Hepatocyte (in vitro differentiated cells): ENCODE measurements around the gene IFT122. TPM values are rescaled to one million over a fixed set of nuclear protein-coding genes. Genes with fewer than 3 reads are reported as not detected.

Experiments used
- DNase-seq: peaks from one replicate; pipeline ENCODE4 v3.0.0-alpha.2; 2016; ENCODE audit warnings: low spot score
- H2AFZ ChIP-seq: fragments of 200-600 bp; sonication (generic); 2 replicates; pipeline ENCODE4 v1.6.0; 2016; ENCODE audit warnings: antibody characterized with exemption, mild to moderate bottlenecking
- H3K27ac ChIP-seq: fragments of 200-600 bp; sonication (generic); 2 replicates; pipeline ENCODE4 v1.5.1; 2016; ENCODE audit warnings: mild to moderate bottlenecking
- H3K27me3 ChIP-seq: fragments of 200-600 bp; sonication (generic); 2 replicates; pipeline ENCODE4 v1.6.1; 2016
- H3K36me3 ChIP-seq: fragments of 200-600 bp; sonication (generic); replicated peaks from 2 replicates; pipeline ENCODE4 v1.5.1; 2016; ENCODE audit warnings: low read depth; ENCODE audit not compliant: insufficient read depth
- H3K4me1 ChIP-seq: fragments of 200-600 bp; sonication (generic); 2 replicates; pipeline ENCODE4 v1.5.1; 2016; ENCODE audit warnings: mild to moderate bottlenecking, moderate library complexity; ENCODE audit not compliant: insufficient read depth
- H3K4me2 ChIP-seq: fragments of 200-600 bp; sonication (generic); 2 replicates; pipeline ENCODE4 v1.6.0; 2016
- H3K4me3 ChIP-seq: fragments of 200-600 bp; sonication (generic); 2 replicates; pipeline ENCODE4 v1.5.1; 2016; ENCODE audit warnings: mild to moderate bottlenecking
- H3K79me2 ChIP-seq: fragments of 200-600 bp; sonication (generic); 2 replicates; pipeline ENCODE4 v1.6.0; 2017; ENCODE audit warnings: mild to moderate bottlenecking
- H3K9me2 ChIP-seq: fragments of 200-600 bp; sonication (generic); replicated peaks from 2 replicates; pipeline ENCODE4 v1.6.0; 2017; ENCODE audit warnings: mild to moderate bottlenecking; ENCODE audit not compliant: insufficient read depth
- H3K9me3 ChIP-seq: fragments of 200-600 bp; sonication (generic); 2 replicates; pipeline ENCODE4 v1.5.1; 2016; ENCODE audit warnings: low read depth, mild to moderate bottlenecking
- H4K20me1 ChIP-seq: fragments of 200-600 bp; sonication (generic); 2 replicates; pipeline ENCODE4 v1.6.0; 2016; ENCODE audit warnings: mild to moderate bottlenecking; ENCODE audit not compliant: insufficient read depth, poor library complexity, severe bottlenecking
- EZH2 ChIP-seq: fragments of 200-600 bp; sonication (generic); IDR thresholded peaks from 2 replicates; pipeline ENCODE4 v1.6.1; 2016; ENCODE audit warnings: antibody characterized with exemption, mild to moderate bottlenecking, borderline replicate concordance
- EZH2phosphoT487 ChIP-seq: fragments of 200-600 bp; sonication (generic); IDR thresholded peaks from one replicate; pipeline ENCODE4 v1.6.1; 2018; ENCODE audit warnings: antibody characterized with exemption, mild to moderate bottlenecking, low read depth, moderate library complexity; ENCODE audit not compliant: unreplicated experiment, severe bottlenecking
- WGBS: methylation state at CpG from one replicate; pipeline ENCODE4 v1.1.6; 2016; ENCODE audit warnings: low lambda C conversion rate; ENCODE audit errors: missing lambda C conversion rate; 5-methylcytosine and 5-hydroxymethylcytosine counted together
- polyA plus RNA-seq: library from polyadenylated mRNA; unstranded; fragments of >200 nt; fragmentation: Nextera tagmentation; extraction: Ambion mirVana; gene quantifications from 2 replicates; pipeline ENCODE4 v1.2.1, GENCODE V29; 2016
- total RNA-seq: library from RNA; depleted of rRNA; stranded (reverse); fragments of >200 nt; gene quantifications from 2 replicates; pipeline ENCODE4 v1.2.3, GENCODE V29; 2014
- TF ChIP-seq, protein P1 (sequence below): fragments of 200-600 bp; sonication (generic); IDR thresholded peaks from 2 replicates; pipeline ENCODE4 v1.5.1; 2016; ENCODE audit warnings: antibody characterized with exemption, mild to moderate bottlenecking; ENCODE audit not compliant: poor library complexity

Gene IFT122
- total and polyA plus RNA-seq, 2 experiments from 2014 or later, result 11.4 to 14.6 TPM

DNA sequence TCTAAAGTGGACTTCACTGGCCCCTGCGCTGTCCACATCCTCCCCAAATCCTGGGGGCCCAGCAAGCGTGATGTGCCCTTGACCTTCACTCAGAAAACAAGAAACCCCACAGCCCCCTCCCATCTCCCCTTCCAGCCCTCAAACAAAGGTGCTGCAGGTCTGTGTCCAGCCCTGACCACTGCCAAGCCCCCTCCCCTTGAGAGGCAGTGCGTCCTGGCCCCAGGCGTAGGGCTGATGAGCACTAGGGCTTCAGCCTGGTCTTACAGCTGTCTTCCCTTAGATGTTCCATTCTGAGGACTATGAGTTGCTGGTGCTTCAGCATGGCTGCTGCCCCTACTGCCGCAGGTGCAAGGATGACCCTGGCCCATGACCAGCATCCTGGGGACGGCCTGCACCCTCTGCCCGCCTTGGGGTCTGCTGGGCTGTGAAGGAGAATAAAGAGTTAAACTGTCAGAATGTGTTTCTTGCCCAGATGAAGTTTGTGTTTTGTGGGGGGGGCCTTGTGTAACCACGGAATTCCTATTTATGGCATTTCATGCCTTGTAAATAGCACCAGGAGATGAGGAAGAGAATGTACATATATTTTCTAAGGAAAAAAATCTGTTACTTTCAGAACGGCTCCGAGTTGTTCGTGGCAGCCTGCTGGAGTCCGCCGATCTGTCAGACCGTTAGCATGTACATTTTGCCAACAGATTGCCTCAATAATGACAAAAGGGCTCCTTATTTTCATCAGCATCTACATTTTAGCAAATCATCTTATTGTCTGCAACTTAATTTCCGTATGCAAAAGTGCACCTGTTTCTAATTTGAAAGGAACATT lies 80.1 kb downstream of the IFT122 start:
- no peak overlapping the region for H3K4me3 ChIP-seq
- no peak for DNase-seq
- no peak overlapping the region for H2AFZ ChIP-seq
- H4K20me1 ChIP-seq, result no peaks in the 10 kb centered on the region
- H3K4me1 ChIP-seq, result no peaks in the 10 kb centered on the region
- H3K27me3 ChIP-seq, result no peaks in the 10 kb centered on the region
- H3K79me2 ChIP-seq, result no peaks in the 10 kb centered on the region
- TF ChIP-seq, protein P1, sequence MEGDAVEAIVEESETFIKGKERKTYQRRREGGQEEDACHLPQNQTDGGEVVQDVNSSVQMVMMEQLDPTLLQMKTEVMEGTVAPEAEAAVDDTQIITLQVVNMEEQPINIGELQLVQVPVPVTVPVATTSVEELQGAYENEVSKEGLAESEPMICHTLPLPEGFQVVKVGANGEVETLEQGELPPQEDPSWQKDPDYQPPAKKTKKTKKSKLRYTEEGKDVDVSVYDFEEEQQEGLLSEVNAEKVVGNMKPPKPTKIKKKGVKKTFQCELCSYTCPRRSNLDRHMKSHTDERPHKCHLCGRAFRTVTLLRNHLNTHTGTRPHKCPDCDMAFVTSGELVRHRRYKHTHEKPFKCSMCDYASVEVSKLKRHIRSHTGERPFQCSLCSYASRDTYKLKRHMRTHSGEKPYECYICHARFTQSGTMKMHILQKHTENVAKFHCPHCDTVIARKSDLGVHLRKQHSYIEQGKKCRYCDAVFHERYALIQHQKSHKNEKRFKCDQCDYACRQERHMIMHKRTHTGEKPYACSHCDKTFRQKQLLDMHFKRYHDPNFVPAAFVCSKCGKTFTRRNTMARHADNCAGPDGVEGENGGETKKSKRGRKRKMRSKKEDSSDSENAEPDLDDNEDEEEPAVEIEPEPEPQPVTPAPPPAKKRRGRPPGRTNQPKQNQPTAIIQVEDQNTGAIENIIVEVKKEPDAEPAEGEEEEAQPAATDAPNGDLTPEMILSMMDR, result no peak
- no peak for TF ChIP-seq EZH2
- no peak for TF ChIP-seq EZH2phosphoT487
- H3K9me2 ChIP-seq, result no peaks in the 10 kb centered on the region
- H3K4me2 ChIP-seq, result no peak overlapping the region
- 81% methylated on average over 15 of the region's 15 CpGs for WGBS
- H3K27ac ChIP-seq, result no peak overlapping the region
- H3K36me3 ChIP-seq, result no peaks in the 10 kb centered on the region
- no peaks in the 10 kb centered on the region for H3K9me3 ChIP-seq

GRCh38 chr3:129520960-129521359 lies 80.9 kb downstream of the IFT122 start:
- Histone ChIP-seq H3K4me3 (no peak overlapping the region), H3K9me3 (no peaks in the 10 kb centered on the region), H3K79me2 (no peaks in the 10 kb centered on the region), H3K4me2 (no peak overlapping the region), H3K27me3 (no peaks in the 10 kb centered on the region), H3K27ac (no peak overlapping the region), H3K36me3 (no peaks in the 10 kb centered on the region), H3K4me1 (no peaks in the 10 kb centered on the region), H2AFZ (no peak overlapping the region), H4K20me1 (no peaks in the 10 kb centered on the region), H3K9me2 (no peaks in the 10 kb centered on the region)
- TF ChIP-seq EZH2, result no peak
- TF ChIP-seq, protein P1, result no peak
- no peak for TF ChIP-seq EZH2phosphoT487
- DNase-seq, result no peak
- 87% methylated on average over 4 of the region's 4 CpGs for WGBS

DNA sequence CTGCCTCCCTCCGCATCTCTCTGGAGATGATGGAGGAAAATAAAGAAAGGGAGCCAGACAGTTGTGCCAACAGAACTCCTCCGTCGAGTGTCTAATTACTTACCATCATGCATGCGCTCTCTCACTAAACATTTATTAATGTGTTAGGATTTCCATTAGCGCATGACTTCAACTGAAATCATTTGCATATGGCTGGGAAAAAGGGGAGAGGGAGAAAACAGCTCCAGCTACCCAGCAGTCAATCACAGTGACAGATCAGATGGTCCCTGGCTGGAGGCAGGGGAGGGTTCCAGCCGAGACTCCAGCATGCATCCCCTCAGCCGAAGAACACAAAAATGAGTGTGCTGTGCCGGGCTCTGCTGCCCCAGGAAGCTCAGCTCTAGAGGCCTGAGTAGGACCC lies 81.6 kb downstream of the IFT122 start:
- Histone ChIP-seq H3K4me2 (no peak overlapping the region), H3K9me3 (no peaks in the 10 kb centered on the region), H3K36me3 (no peaks in the 10 kb centered on the region), H4K20me1 (no peaks in the 10 kb centered on the region), H2AFZ (no peak overlapping the region), H3K4me1 (no peaks in the 10 kb centered on the region), H3K4me3 (no peak overlapping the region), H3K9me2 (no peaks in the 10 kb centered on the region), H3K79me2 (no peaks in the 10 kb centered on the region), H3K27me3 (no peaks in the 10 kb centered on the region), H3K27ac (no peak overlapping the region)
- no peak for DNase-seq
- 77% methylated on average over 8 of the region's 8 CpGs for WGBS
- TF ChIP-seq, protein P1, result no peak
- no peak for TF ChIP-seq EZH2
